ENCODE measurements around the gene PTS. TPM values are rescaled to one million over a fixed set of nuclear protein-coding genes. Genes with fewer than 3 reads are reported as not detected.

Gene PTS
- total and polyA plus RNA-seq, 9 of the 15 experiments (the other 6 are each of a cell fraction or from before 2014, with no cell fraction given), result 27.1 to 72.7 (median 41.1) TPM

DNA sequence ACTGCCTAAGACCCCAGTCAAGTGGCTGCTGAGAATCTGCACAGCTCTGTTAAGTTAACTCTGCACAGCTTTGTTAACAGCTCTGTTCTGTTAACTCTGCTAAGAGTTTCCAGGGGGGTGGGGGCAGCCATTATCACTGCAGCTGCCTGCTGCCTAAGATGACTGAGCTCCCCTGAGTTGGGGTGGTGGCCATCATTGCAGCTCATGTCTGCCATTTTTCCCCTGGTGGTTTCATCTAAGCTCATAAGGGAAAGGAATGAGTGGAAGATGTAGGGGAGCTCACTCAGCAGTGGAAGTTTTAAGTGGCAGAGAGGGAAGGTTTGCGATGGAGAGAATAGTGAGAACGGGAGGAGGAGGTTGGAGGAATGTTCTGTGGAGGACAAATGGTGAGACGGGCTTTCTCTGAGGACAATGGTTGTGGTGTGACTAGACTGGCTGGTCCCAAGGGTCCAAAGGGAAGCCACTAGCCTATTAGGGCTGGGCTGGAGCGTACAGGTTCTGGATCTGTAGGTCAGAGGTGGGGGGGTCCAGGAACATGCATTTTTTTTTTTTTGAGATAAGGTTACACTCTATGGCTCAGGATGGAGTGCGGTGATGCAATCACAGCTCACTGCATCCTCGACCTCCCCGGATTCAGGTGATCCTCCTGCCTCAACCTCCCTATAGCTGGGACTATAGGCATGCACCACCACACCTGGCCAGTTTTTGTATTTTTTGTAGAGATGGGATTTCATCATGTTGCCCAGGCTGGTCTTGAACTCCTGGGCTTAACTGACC is 48.0 kb downstream of the PTS start (continued):
- TF ChIP-seq, protein P1, sequence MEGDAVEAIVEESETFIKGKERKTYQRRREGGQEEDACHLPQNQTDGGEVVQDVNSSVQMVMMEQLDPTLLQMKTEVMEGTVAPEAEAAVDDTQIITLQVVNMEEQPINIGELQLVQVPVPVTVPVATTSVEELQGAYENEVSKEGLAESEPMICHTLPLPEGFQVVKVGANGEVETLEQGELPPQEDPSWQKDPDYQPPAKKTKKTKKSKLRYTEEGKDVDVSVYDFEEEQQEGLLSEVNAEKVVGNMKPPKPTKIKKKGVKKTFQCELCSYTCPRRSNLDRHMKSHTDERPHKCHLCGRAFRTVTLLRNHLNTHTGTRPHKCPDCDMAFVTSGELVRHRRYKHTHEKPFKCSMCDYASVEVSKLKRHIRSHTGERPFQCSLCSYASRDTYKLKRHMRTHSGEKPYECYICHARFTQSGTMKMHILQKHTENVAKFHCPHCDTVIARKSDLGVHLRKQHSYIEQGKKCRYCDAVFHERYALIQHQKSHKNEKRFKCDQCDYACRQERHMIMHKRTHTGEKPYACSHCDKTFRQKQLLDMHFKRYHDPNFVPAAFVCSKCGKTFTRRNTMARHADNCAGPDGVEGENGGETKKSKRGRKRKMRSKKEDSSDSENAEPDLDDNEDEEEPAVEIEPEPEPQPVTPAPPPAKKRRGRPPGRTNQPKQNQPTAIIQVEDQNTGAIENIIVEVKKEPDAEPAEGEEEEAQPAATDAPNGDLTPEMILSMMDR (IDR thresholded peaks at IDR 0.05 in 2 of 3, conservative IDR thresholded peaks at IDR 0.05 in 1 of 3; ENCODE audit: insufficient read depth in 2 of 3, low read depth in 1 of 3, low read length in 3 of 3), result peak in 2 of 3 experiments; percentile 17 to 37; a peak in 1 of 6 replicates
- TF ChIP-seq DNMT1 (IDR thresholded peaks at IDR 0.05) (no peak), NFIX (CRISPR knock-in tag; IDR thresholded peaks at IDR 0.05; ENCODE audit: low read depth) (no peak), RNF2 (IDR thresholded peaks at IDR 0.05) (no peak)

DNA sequence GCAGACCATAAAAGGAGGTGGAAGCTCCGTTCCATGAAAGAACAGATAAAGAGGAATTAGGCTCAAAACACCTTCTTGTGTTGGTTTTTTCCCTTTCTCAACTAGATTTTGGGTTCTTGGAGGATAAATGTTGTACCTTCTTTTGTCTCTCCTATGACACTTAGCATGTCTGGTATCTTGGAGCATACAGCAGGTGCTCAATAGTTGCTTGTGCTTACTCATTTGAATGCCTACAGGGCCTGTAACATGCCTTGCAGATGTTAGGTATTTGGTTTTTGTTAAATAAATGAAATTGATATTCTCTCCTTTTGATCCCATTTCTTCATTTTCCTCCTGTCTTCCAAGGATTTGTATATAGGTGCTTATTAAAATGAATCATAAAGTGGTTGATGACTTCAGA is 50.8 kb downstream of the PTS start:
- POLR2A ChIA-PET, result no interaction called here
- BruUV-seq (replicated peaks), result no TSS peak
- in situ Hi-C loops (cut with MboI) (no loop called here), intact Hi-C loops (cut with micrococcal nuclease) (no loop called here)
- no peaks in the 10 kb centered on the region for H3K36me3 ChIP-seq (ENCODE audit: control insufficient read depth, insufficient read depth, low read length)
- H3K4me1 ChIP-seq (replicated peaks in 1 of 2; ENCODE audit: control insufficient read depth in 2 of 2, insufficient read depth in 2 of 2, low read length in 2 of 2), result peaks cover 14 to 19% of the 10 kb centered on the region in 2 experiments
- no peaks in the 10 kb centered on the region for H3K9me1 ChIP-seq (ENCODE audit: control insufficient read depth, insufficient read depth, low read length)
- no peaks in the 10 kb centered on the region for H3K9me3 ChIP-seq (replicated peaks; ENCODE audit: control insufficient read depth, insufficient read depth, low read depth, low read length)
- no peaks in the 10 kb centered on the region; the same call in 1 of the 2 replicates for H4K20me1 ChIP-seq (replicated peaks; ENCODE audit: control insufficient read depth, insufficient read depth, low read length)
- TF ChIP-seq ZKSCAN8 (CRISPR knock-in tag; IDR thresholded peaks at IDR 0.05), result peak; percentile 96
- no peak for TF ChIP-seq ZNF778 (CRISPR knock-in tag; IDR thresholded peaks at IDR 0.05)
- 0 out of 4 replicates have a peak, but pooled peaks of 1 of the 2 experiments have one; percentile 17 for TF ChIP-seq NRF1 (conservative IDR thresholded peaks at IDR 0.05 in 1 of 2, IDR thresholded peaks at IDR 0.05 in 1 of 2)
- no peak for TF ChIP-seq TCF7L2 (IDR thresholded peaks at IDR 0.05; ENCODE audit: low read depth, low read length)
- no peak for TF ChIP-seq PHB2 (IDR thresholded peaks at IDR 0.05; ENCODE audit: low read depth)
- TF ChIP-seq FOXM1 (IDR thresholded peaks at IDR 0.05; ENCODE audit: low read depth), result no peak
- no peak for TF ChIP-seq FOXM1 (CRISPR knock-in tag; IDR thresholded peaks at IDR 0.05; ENCODE audit: low read depth)
- TF ChIP-seq RAD21 (CRISPR knock-in tag; conservative IDR thresholded peaks at IDR 0.05 in 1 of 2, IDR thresholded peaks at IDR 0.05 in 1 of 2), result no peak
- TF ChIP-seq HMG20B (CRISPR knock-in tag; IDR thresholded peaks at IDR 0.05), result no peak
- peak in 1 of 2 experiments; percentile 74; a peak in 1 of 4 replicates for TF ChIP-seq SRF (CRISPR knock-in tag; IDR thresholded peaks at IDR 0.05)
- no peak for TF ChIP-seq ZNF239 (CRISPR knock-in tag; IDR thresholded peaks at IDR 0.05)
- DNase-seq (ENCODE audit: extremely low read depth in 1 of 4, low spot score in 3 of 4) (no peak), ATAC-seq (no peak), FAIRE-seq (no peak)
- H3K4me2 ChIP-seq (ENCODE audit: insufficient read depth, low read length), result no peak overlapping the region
- H3K27ac ChIP-seq (ENCODE audit: extremely low read depth, low read depth, low read length), result no peak overlapping the region
- no peaks in the 10 kb centered on the region for H3K79me2 ChIP-seq (ENCODE audit: control insufficient read depth, insufficient read depth, low read length)
- no peak overlapping the region for H2AFZ ChIP-seq (ENCODE audit: low read depth, low read length)
- 17% methylated on average over 1 of the region's 1 CpG for WGBS (ENCODE audit: insufficient coverage, low coverage, missing lambda C conversion rate)
- H3K9ac ChIP-seq (ENCODE audit: insufficient read depth in 1 of 2, low read depth in 2 of 2, low read length in 2 of 2), result no peak overlapping the region
- H3K27me3 ChIP-seq (ENCODE audit: control insufficient read depth in 2 of 2, insufficient read depth in 2 of 2, low read length in 2 of 2), result no peaks in the 10 kb centered on the region
- H3K4me3 ChIP-seq, result no peak overlapping the region
- CTCF ChIA-PET (ENCODE audit: low intra/inter-chr PET ratio), result interaction anchor here (1.6 kb wide), 1 partner anchor 57 kb away, joined by 4 read pairs; no protein-coding TSS in a partner anchor

Measured in K562 (cell line).